Smooth muscle cell (in vitro differentiated cells): ENCODE data around the gene MASP1. TPM values are rescaled to one million over a fixed set of nuclear protein-coding genes. Genes with fewer than 3 reads are reported as not detected.

Experiments
- DNase-seq: peaks from one replicate; lab custom pipeline; 2025; ENCODE audit not compliant: unreplicated experiment; lab: John Stamatoyannopoulos, UW
- H2AFZ ChIP-seq: fragments of 200-600 bp; sonication (generic); 2 replicates; pipeline ENCODE4 v1.6.0; 2016; ENCODE audit warnings: antibody characterized with exemption, low read depth, mild to moderate bottlenecking
- H3F3A ChIP-seq: fragments of 200-600 bp; sonication (generic); 2 replicates; pipeline ENCODE4 v1.6.0; 2017; ENCODE audit warnings: antibody characterized with exemption, low read depth
- H3K27ac ChIP-seq: fragments of 200-600 bp; sonication (generic); 2 replicates; pipeline ENCODE4 v1.5.1; 2016; ENCODE audit warnings: low read depth, mild to moderate bottlenecking
- H3K27me3 ChIP-seq: fragments of 200-600 bp; sonication (generic); 2 replicates; pipeline ENCODE4 v1.6.1; 2016; ENCODE audit warnings: low read depth, mild to moderate bottlenecking
- H3K36me3 ChIP-seq: fragments of 200-600 bp; sonication (generic); 2 replicates; pipeline ENCODE4 v1.5.1; 2016; ENCODE audit warnings: low read depth
- H3K4me1 ChIP-seq: fragments of 200-600 bp; sonication (generic); 2 replicates; pipeline ENCODE4 v1.5.1; 2016; ENCODE audit warnings: low read depth
- H3K4me2 ChIP-seq: fragments of 200-600 bp; sonication (generic); 2 replicates; pipeline ENCODE4 v1.6.0; 2016; ENCODE audit warnings: mild to moderate bottlenecking
- H3K4me3 ChIP-seq: fragments of 200-600 bp; sonication (generic); 2 replicates; pipeline ENCODE4 v1.5.1; 2016; ENCODE audit warnings: mild to moderate bottlenecking
- H3K79me2 ChIP-seq: fragments of 200-600 bp; sonication (generic); 2 replicates; pipeline ENCODE4 v1.6.0; 2016; ENCODE audit warnings: low read depth, mild to moderate bottlenecking
- H3K9ac ChIP-seq: fragments of 200-600 bp; sonication (generic); 2 replicates; pipeline ENCODE4 v1.6.0; 2016; ENCODE audit warnings: low read depth
- H3K9me3 ChIP-seq: fragments of 200-600 bp; sonication (generic); replicated peaks from 2 replicates; pipeline ENCODE4 v1.5.1; 2016; ENCODE audit warnings: low read depth
- H4K20me1 ChIP-seq: fragments of 200-600 bp; sonication (generic); 2 replicates; pipeline ENCODE4 v1.6.0; 2016; ENCODE audit warnings: low read depth
- WGBS: methylation state at CpG from one replicate; pipeline ENCODE4 v1.1.7; 2016; ENCODE audit warnings: low lambda C conversion rate; 5-methylcytosine and 5-hydroxymethylcytosine counted together
- polyA plus RNA-seq: library from polyadenylated mRNA; unstranded; fragments of >200 nt; fragmentation: Nextera tagmentation; extraction: Ambion mirVana; gene quantifications from 2 replicates; pipeline ENCODE4 v1.2.1, GENCODE V29; 2016
- total RNA-seq: library from RNA; depleted of rRNA; stranded (reverse); fragments of >200 nt; gene quantifications from 2 replicates; pipeline ENCODE4 v1.2.3, GENCODE V29; 2014
- TF ChIP-seq, protein P1 (sequence below): fragments of 200-600 bp; sonication (generic); IDR thresholded peaks from 2 replicates; pipeline ENCODE4 v1.5.1; 2017; ENCODE audit warnings: borderline replicate concordance, mild to moderate bottlenecking, antibody characterized with exemption; ENCODE audit not compliant: insufficient read depth, poor library complexity, severe bottlenecking

Gene MASP1
- total and polyA plus RNA-seq, 2 experiments from 2014 or later, result 46.7 to 54.0 TPM

DNA sequence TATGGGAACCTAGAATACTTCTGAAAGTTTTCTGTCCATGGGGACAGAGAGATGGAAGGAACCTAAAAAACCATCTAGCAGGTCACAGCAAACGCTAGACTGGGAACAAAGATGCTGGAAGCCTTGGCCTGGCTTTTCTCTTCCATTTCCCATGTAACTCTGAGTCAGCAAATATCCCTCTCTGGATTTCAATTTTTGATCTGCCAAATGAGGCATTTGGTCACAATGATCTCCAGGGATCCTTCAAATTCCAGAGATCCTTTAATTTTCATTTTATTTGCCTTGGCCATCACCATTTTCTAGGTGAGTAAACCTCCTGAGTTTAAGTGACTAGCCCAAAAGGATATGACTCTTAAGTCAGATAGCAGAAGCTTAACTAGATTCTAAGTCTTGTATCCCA is 54.6 kb downstream of the MASP1 start:
- no peak overlapping the region for H3K27ac ChIP-seq
- no peak overlapping the region for H3K4me3 ChIP-seq
- no peaks in the 10 kb centered on the region for H3K79me2 ChIP-seq
- 94% methylated on average over 1 of the region's 1 CpG for WGBS
- no peak overlapping the region for H3K9ac ChIP-seq
- no peaks in the 10 kb centered on the region for H3K36me3 ChIP-seq
- H3K27me3 ChIP-seq, result no peaks in the 10 kb centered on the region
- TF ChIP-seq, protein P1, sequence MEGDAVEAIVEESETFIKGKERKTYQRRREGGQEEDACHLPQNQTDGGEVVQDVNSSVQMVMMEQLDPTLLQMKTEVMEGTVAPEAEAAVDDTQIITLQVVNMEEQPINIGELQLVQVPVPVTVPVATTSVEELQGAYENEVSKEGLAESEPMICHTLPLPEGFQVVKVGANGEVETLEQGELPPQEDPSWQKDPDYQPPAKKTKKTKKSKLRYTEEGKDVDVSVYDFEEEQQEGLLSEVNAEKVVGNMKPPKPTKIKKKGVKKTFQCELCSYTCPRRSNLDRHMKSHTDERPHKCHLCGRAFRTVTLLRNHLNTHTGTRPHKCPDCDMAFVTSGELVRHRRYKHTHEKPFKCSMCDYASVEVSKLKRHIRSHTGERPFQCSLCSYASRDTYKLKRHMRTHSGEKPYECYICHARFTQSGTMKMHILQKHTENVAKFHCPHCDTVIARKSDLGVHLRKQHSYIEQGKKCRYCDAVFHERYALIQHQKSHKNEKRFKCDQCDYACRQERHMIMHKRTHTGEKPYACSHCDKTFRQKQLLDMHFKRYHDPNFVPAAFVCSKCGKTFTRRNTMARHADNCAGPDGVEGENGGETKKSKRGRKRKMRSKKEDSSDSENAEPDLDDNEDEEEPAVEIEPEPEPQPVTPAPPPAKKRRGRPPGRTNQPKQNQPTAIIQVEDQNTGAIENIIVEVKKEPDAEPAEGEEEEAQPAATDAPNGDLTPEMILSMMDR, result no peak
- no peak for DNase-seq
- H3F3A ChIP-seq, result no peaks in the 10 kb centered on the region
- no peaks in the 10 kb centered on the region for H3K9me3 ChIP-seq
- no peaks in the 10 kb centered on the region for H4K20me1 ChIP-seq
- no peak overlapping the region for H2AFZ ChIP-seq
- no peak overlapping the region for H3K4me2 ChIP-seq
- H3K4me1 ChIP-seq, result no peaks in the 10 kb centered on the region

DNA sequence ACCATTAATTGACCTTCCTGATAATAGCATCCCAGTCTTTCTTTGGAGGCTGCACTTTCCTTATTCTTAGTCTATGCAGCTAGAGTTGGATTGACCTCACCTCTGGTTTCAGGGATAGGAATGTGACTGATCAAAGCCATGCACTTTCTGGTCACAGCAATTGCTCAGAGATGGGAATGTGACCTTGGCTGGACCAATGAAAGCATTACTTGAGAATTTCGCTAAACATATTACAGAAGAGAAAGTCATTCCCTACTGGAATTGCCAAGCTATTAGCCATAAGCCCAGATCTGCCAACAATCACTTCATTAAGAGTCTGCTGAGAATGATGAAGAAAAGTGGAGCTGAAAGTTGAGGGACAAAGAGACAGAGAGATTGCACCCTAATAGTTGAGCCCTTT is 61.5 kb downstream of the MASP1 start:
- H3K27me3 ChIP-seq, result no peaks in the 10 kb centered on the region
- H3F3A ChIP-seq, result no peaks in the 10 kb centered on the region
- H3K4me1 ChIP-seq, result no peaks in the 10 kb centered on the region
- TF ChIP-seq, protein P1, result no peak
- H3K9ac ChIP-seq, result no peak overlapping the region
- no peak overlapping the region for H3K4me3 ChIP-seq
- H3K27ac ChIP-seq, result no peak overlapping the region
- no peaks in the 10 kb centered on the region for H3K9me3 ChIP-seq
- no peaks in the 10 kb centered on the region for H3K79me2 ChIP-seq
- WGBS, result 95% methylated on average over 1 of the region's 1 CpG
- no peak for DNase-seq
- H2AFZ ChIP-seq, result no peak overlapping the region
- no peaks in the 10 kb centered on the region for H3K36me3 ChIP-seq
- no peaks in the 10 kb centered on the region for H4K20me1 ChIP-seq
- no peak overlapping the region for H3K4me2 ChIP-seq

DNA sequence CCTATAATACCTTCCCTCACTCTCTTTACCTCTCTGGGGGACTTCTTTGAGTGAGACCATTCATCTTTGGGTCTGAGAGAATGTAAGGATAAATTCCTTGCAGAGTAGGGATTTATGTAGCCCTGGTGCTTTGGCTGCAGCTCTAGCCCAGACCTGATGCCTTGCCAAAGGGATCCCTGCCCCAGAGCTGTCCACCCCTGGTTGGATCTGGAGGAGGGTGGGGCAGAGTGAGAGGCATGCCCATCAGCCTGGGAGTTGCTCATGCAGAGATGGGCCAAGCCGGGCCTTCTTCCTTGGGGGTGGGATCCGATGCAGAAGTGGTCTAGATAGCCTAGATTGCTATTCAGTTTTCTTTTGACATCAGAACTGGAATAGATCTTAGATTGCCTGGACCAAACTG is 62.8 kb downstream of the MASP1 start:
- no peak overlapping the region for H3K9ac ChIP-seq
- H3K4me3 ChIP-seq, result no peak overlapping the region
- H2AFZ ChIP-seq, result no peak overlapping the region
- TF ChIP-seq, protein P1, result no peak
- H3K4me2 ChIP-seq, result no peak overlapping the region
- H3K79me2 ChIP-seq, result no peaks in the 10 kb centered on the region
- H3K36me3 ChIP-seq, result no peaks in the 10 kb centered on the region
- H3K27me3 ChIP-seq, result no peaks in the 10 kb centered on the region
- no peaks in the 10 kb centered on the region for H3K4me1 ChIP-seq
- H3K9me3 ChIP-seq, result no peaks in the 10 kb centered on the region
- no peak overlapping the region for H3K27ac ChIP-seq
- no peaks in the 10 kb centered on the region for H3F3A ChIP-seq
- DNase-seq, result no peak
- 93% methylated on average over 2 of the region's 2 CpGs for WGBS
- H4K20me1 ChIP-seq, result no peaks in the 10 kb centered on the region

DNA sequence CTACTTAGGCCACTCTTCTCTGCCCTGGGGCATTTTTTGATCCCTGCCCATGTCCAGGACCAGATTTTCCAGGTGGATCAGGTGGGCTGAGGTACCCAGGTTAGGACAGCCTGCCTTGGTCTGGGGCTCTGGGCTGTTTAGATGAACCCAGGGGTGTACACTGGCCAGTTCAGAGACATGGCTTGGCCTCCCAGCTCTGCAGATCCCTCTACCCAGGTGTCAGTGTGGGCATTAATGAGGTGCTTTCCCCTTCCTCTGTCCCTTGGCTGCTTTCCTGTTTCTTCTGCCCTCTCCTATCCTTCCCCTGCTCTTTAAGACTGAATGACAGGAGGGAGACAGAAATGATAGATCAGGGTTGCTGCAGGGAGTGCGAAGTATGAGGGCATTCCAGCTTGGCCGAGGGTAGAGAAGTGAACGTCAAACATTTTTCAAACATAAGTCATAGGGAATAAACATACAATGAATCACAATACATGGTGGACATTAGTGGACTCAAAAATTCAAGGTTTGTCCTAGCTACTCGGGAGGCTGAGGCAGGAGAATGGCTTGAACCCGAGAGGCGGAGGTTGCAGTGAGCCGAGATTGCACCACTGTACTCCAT is 63.8 kb downstream of the MASP1 start:
- TF ChIP-seq, protein P1, result no peak

More for the DNA sequence above, 63.8 kb downstream of the MASP1 start:
- H3K4me2 ChIP-seq, result no peak overlapping the region
- H3K9me3 ChIP-seq, result no peaks in the 10 kb centered on the region
- WGBS, result 79% methylated on average over 7 of the region's 7 CpGs
- H3K27me3 ChIP-seq, result no peaks in the 10 kb centered on the region
- DNase-seq, result no peak
- no peak overlapping the region for H3K9ac ChIP-seq
- no peaks in the 10 kb centered on the region for H3K36me3 ChIP-seq
- no peak overlapping the region for H3K27ac ChIP-seq
- no peaks in the 10 kb centered on the region for H3K79me2 ChIP-seq
- H2AFZ ChIP-seq, result no peak overlapping the region
- no peaks in the 10 kb centered on the region for H4K20me1 ChIP-seq
- H3K4me3 ChIP-seq, result no peak overlapping the region
- H3F3A ChIP-seq, result no peaks in the 10 kb centered on the region
- no peaks in the 10 kb centered on the region for H3K4me1 ChIP-seq
